ENCODE results near the gene TYW1B. TPM values are rescaled to one million over a fixed set of nuclear protein-coding genes. Genes with fewer than 3 reads are reported as not detected.

The TYW1B gene
- total RNA-seq, 1 experiment from 2014 or later, result 5.5 TPM

DNA sequence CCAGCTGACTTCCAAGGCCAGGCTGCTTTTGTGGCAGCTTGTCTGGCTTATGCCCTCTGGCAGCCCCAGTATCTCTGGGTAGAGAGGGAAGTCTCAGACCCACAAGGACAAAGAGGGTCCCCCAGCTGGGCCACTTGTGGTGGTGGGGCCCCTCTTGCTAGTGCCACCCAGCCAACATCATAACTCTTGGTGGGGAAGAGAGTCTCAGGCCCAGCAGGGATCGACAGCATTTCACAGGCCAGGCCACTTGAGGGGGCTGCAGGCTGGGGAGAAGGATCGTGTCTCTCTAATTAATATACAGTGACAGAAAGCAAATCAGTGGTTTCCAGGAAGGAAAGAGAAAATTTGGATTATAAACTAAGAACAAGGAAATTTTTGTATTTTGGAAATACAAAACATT lies 76.0 kb downstream of the TYW1B start:
- no peak overlapping the region for H3K4me2 ChIP-seq (ENCODE audit: insufficient read depth, insufficient read length, low read length)
- no peak overlapping the region for H4K5ac ChIP-seq (ENCODE audit: insufficient read length, low read depth, low read length)
- no peaks in the 10 kb centered on the region for H3K4me1 ChIP-seq (ENCODE audit: insufficient read depth, low read length)
- peak overlapping the region in 1 of 3 experiments; percentile 69; a peak in 1 of 7 replicates for H3K27ac Mint-ChIP-seq
- H4K91ac ChIP-seq (ENCODE audit: insufficient read length, low read depth, low read length), result no peak overlapping the region
- peak; percentile 76 for TF ChIP-seq CTCF (conservative IDR thresholded peaks at IDR 0.05)
- no peaks in the 10 kb centered on the region for H3K79me2 ChIP-seq (ENCODE audit: insufficient read depth, low read length)
- no peaks in the 10 kb centered on the region for H3K9me3 ChIP-seq (ENCODE audit: control insufficient read depth, low read depth, low read length)
- no peak overlapping the region for H3K23ac ChIP-seq (ENCODE audit: insufficient read length, low read depth, low read length)
- H4K8ac ChIP-seq (replicated peaks; ENCODE audit: insufficient read length, low read depth, low read length), result no peak overlapping the region
- H3K4ac ChIP-seq (ENCODE audit: low read depth, low read length), result no peak overlapping the region
- H3K9me3 Mint-ChIP-seq, result no peaks in the 10 kb centered on the region; a peak in 1 of 5 replicates
- H3K79me1 ChIP-seq (ENCODE audit: insufficient read depth, low read depth, low read length, poor library complexity, severe bottlenecking), result no peaks in the 10 kb centered on the region
- H3K56ac ChIP-seq (ENCODE audit: insufficient read length, low read depth, low read length), result no peak overlapping the region
- H3K27me3 Mint-ChIP-seq (ENCODE audit: low read depth), result no peaks in the 10 kb centered on the region
- no CpG with 5 or more reads among the region's 2 CpGs for WGBS (ENCODE audit: extremely low coverage, insufficient read length, low lambda C conversion rate)
- H3K18ac ChIP-seq (ENCODE audit: insufficient read length, low read depth, low read length), result no peak overlapping the region
- no peak overlapping the region for H2BK15ac ChIP-seq (ENCODE audit: low read depth, low read length)
- H2BK20ac ChIP-seq (ENCODE audit: low read depth, low read length, poor library complexity, severe bottlenecking), result no peak overlapping the region
- no peaks in the 10 kb centered on the region for H4K20me1 ChIP-seq (ENCODE audit: control insufficient read depth, insufficient read depth, insufficient read length)
- H3K14ac ChIP-seq (ENCODE audit: insufficient read depth, low read length), result no peak overlapping the region
- H2AFZ ChIP-seq (ENCODE audit: low read length), result no peak overlapping the region
- H3K9ac ChIP-seq (ENCODE audit: extremely low read depth, insufficient read length, low read length), result no peak overlapping the region
- no peaks in the 10 kb centered on the region for H3K27me3 ChIP-seq (ENCODE audit: insufficient read depth, low read length)
- no peak overlapping the region for H3K4me3 Mint-ChIP-seq
- peaks cover 3 to 15% (median 7%) of the 10 kb centered on the region in 3 experiments; a peak in 3 of 7 replicates for H3K36me3 Mint-ChIP-seq (ENCODE audit: insufficient read depth in 1 of 3, low read depth in 3 of 3)
- H3K4me1 Mint-ChIP-seq, result peaks cover 0 to 5% of the 10 kb centered on the region in 2 experiments; a peak in 2 of 4 replicates
- no peak overlapping the region for H3T11ph ChIP-seq (ENCODE audit: low read length)
- H2BK5ac ChIP-seq (ENCODE audit: insufficient read length, low read length), result no peak overlapping the region
- H2AK5ac ChIP-seq (ENCODE audit: insufficient read length, low read length), result no peak overlapping the region
- H3K27ac ChIP-seq (ENCODE audit: insufficient read length, low read depth, low read length), result no peak overlapping the region
- peak; percentile 44 for DNase-seq
- H2BK120ac ChIP-seq (ENCODE audit: low read depth, low read length, poor library complexity, severe bottlenecking), result no peak overlapping the region
- no peaks in the 10 kb centered on the region for H3K23me2 ChIP-seq (ENCODE audit: insufficient read length, low read depth, low read length, poor library complexity, severe bottlenecking)
- no peak overlapping the region for H2BK12ac ChIP-seq (ENCODE audit: insufficient read length, low read depth, low read length)

Data from H9 (cell line).